ENCODE results near the gene NDUFV3. TPM values are rescaled to one million over a fixed set of nuclear protein-coding genes. Genes with fewer than 3 reads are reported as not detected.
"Not testable (repeated sequence)": the region's sequence is repeated elsewhere in the genome, so short reads cannot be mapped to it uniquely, and the experiment has no call there.

Gene NDUFV3
- polyA plus RNA-seq, 3 donors = 33.0 to 50.5 (median 43.4) TPM

DNA sequence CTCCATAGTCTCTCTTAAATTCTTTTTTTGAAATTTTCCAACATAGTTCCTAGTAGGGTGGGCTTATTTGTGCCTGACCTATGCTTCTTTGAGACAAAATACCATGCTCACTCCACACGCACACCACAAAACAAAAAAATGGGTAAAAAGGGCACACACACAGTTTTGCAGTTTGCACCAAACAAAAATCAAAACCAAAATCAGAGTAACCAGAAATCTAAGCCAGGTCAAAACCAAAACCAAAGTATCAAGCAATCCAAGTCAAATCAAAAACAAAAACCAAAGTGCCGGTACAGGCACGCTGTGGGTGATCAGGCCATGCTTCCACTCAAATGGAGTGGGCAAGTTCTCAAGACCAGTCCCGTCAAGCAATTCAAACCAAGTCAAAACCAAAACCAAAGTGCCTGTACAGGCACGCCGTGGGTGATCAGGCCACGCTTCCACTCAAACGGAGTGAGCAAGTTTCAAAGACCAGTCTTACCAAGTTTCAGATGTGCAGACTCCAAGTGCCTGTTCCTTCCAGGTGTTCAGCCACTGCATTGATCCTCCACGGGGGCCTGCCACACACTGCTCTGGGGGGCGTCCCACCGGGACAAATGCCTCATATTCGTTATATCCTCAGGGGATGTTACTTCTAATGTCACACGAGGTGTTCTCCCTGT, 56.1 kb downstream of the NDUFV3 start:
- DNase-seq (ENCODE audit: extremely low read depth in 1 of 11, low read depth in 9 of 11, low spot score in 4 of 11) = not testable (repeated sequence)

DNA sequence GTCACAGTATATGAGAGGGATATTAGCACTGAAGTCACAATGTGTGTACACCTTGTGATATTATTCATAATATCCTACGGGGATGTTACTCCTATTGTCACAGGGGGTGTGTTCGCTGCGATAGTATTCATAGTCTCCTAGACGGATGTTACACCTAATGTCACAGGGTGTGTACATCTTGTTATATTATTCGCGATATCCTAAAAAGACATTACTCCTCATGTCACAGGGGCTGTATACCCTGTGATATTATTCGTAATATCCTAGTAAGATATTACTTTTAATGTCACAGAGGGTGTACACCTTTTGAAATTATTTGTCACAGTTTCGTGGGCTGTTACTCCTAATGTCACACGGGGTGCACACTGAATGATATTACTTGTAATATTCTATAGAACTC, 58.1 kb downstream of the NDUFV3 start:
- not testable (repeated sequence) for DNase-seq (ENCODE audit: extremely low read depth in 1 of 11, low read depth in 9 of 11, low spot score in 4 of 11)

DNA sequence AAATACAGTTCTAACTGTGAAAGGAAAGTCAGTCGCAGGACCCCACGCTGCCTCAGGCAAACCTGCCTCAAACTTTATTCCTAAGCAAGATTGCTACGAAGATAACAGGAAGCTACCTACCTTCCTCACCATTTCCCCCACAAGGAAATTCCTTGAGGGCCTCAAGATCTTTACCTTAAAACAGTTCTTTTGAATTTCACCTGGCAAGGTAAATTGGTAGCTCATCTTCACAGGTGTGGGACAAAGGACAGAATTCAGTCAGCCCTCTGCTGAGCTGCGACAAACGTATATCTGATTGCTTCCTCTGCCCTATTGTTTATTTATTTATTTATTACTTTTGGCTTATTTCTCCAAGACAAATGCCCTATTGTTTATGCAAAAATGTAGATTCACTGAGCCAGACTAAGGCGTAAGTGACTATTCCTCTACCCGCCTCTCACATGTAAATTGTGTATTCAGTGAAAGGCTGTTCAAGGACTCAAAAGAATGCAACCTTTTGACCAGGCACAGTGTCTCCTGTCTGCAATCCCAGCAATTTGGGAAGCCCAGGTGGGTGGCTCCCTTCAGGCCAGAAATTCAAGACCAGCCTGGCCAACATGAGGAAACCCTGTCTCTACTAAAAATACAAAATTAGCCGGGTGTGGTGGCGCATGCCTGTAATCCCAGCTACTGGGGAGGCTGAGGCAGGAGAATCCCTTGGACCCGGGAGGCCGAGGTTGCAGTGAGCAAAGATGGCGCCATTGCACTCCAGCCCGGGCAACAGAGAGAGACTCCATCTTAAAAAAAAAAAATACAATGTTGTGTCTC, 63.9 kb downstream of the NDUFV3 start:
- no peak for DNase-seq (ENCODE audit: extremely low read depth in 1 of 11, low read depth in 9 of 11, low spot score in 4 of 11)

DNA sequence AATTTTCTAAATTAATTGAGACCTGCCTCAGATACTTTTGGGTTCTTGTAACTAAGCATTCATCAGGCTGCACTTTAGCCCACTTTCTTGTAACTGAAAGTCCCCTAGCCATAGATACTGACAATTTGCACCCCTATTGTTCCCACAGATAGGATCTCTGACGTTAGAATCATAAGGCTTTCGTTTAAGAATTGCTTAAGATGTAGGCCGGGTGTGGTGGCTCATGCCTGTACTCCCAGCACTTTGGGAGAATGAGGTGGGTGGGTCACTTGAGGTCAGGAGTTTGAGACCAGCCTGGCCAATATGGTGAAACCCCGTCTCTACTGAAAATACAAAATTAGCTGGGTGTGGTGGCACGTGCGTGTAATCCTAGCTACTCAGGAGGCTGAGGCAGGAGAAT, 65.0 kb downstream of the NDUFV3 start:
- not testable (repeated sequence) for DNase-seq (ENCODE audit: extremely low read depth in 1 of 11, low read depth in 9 of 11, low spot score in 4 of 11)

DNA sequence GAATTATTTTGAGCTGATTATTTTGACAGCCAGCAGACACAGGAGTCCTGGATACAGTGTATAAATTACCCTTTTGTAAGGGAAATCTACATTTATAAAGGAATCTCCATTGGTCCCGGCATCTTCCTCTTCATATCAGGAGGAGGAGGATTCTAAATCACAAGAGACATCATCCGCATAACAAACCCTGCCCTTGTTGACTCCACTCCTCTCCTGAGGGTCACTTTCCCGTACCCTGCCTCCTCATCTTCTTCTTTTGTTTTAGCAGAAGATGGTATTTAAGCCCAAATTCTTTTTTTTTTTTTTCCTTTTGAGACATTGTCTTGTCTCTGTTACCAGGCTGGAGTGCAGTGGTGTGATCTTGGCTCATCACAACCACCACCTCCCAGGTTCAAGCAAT, 66.6 kb downstream of the NDUFV3 start:
- no peak for DNase-seq (ENCODE audit: extremely low read depth in 1 of 11, low read depth in 9 of 11, low spot score in 4 of 11)

DNA sequence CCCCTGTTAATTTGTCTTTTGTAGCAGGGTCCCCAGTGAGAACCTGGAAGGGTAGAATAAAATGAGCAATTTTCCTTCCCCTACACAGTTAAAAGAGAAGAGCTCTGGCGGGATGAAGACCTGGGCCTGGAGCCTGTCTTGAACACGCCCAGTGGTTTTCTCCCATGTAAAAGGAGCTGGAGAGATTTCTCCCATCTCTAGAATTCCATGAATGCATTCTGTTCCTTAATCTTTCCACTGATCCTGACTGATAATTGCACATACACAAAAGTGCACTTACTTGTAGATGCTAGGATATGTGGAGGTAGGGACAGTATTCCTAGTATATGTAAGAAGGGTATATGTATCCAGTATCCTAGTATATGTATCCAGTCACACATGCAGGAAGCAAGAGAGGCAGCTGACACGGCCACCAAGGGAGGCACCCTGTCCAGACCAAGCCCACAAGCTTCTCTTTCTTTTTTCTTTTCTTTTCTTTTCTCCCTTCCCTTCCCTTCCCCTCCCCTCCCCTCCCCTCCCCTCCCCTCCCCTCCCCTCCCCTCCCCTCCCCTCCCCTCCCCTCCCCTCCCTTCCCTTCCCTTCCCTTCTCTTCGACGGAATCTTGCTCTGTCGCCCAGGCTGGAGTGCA, 69.4 kb downstream of the NDUFV3 start:
- no peak for DNase-seq (ENCODE audit: extremely low read depth in 1 of 11, low read depth in 9 of 11, low spot score in 4 of 11)

Other genes with a start within 250 kb of the NDUFV3 start
- 10 to 100 TPM; 37.5 to 54.3 (median 43.1) TPM for gene PDE9A, start 239.7 kb upstream of the NDUFV3 start, polyA plus RNA-seq (ENCODE audit: insufficient read length in 3 of 3)
- 10 to 100 TPM in 2 of 3 donors, 1 to 10 TPM in 1; 7.4 to 12.6 (median 12.4) TPM for gene WDR4, start 13.8 kb upstream of the NDUFV3 start, polyA plus RNA-seq (ENCODE audit: insufficient read length in 3 of 3)
- 1 to 10 TPM in 1 of 3 donors, under 1 TPM in 2; 0.27 to 1.8 (median 0.36) TPM for gene ERVH48-1, start 32.3 kb downstream of the NDUFV3 start, polyA plus RNA-seq (ENCODE audit: insufficient read length in 3 of 3)
- 10 to 100 TPM; 24.7 to 30.4 (median 25.7) TPM for gene PKNOX1, start 81.3 kb downstream of the NDUFV3 start, polyA plus RNA-seq (ENCODE audit: insufficient read length in 3 of 3)
- gene CBS, start 182.5 kb downstream of the NDUFV3 start, polyA plus RNA-seq (ENCODE audit: insufficient read length in 3 of 3) = 10 to 100 TPM; 12.2 to 53.9 (median 27.4) TPM
- 10 to 100 TPM; 12.3 to 88.6 (median 55.1) TPM for gene U2AF1, start 214.3 kb downstream of the NDUFV3 start, polyA plus RNA-seq (ENCODE audit: insufficient read length in 3 of 3)

All from renal cortex interstitium (tissue), 11 donors.